H9 (cell line): ENCODE measurements around the gene NEUROG3. TPM values are rescaled to one million over a fixed set of nuclear protein-coding genes. Genes with fewer than 3 reads are reported as not detected.

ENCODE experiments used
- DNase-seq: peaks from one replicate; pipeline ENCODE4 v3.0.0-alpha.2; 2017
- H2AFZ ChIP-seq: one replicate; pipeline ENCODE4 v1.6.1; 2013; ENCODE audit warnings: mild to moderate bottlenecking, low read length, control low read depth, moderate library complexity
- H2AK5ac ChIP-seq: 2 replicates; pipeline ENCODE4 v1.6.1; 2013; ENCODE audit warnings: low read length, control low read depth, mixed read lengths; ENCODE audit not compliant: insufficient read length
- H2BK120ac ChIP-seq: one replicate; pipeline ENCODE4 v1.6.1; 2013; ENCODE audit warnings: low read depth, mild to moderate bottlenecking, low read length, control low read depth, inconsistent platforms; ENCODE audit not compliant: poor library complexity, severe bottlenecking
- H2BK12ac ChIP-seq: 2 replicates; pipeline ENCODE4 v1.6.1; 2013; ENCODE audit warnings: low read length, control low read depth, mixed read lengths, low read depth; ENCODE audit not compliant: insufficient read length
- H2BK15ac ChIP-seq: 2 replicates; pipeline ENCODE4 v1.6.1; 2013; ENCODE audit warnings: low read depth, low read length, control low read depth
- H2BK20ac ChIP-seq: one replicate; pipeline ENCODE4 v1.6.1; 2013; ENCODE audit warnings: low read depth, mild to moderate bottlenecking, low read length, control low read depth, inconsistent platforms; ENCODE audit not compliant: poor library complexity, severe bottlenecking
- H2BK5ac ChIP-seq: 2 replicates; pipeline ENCODE4 v1.6.1; 2013; ENCODE audit warnings: low read length, control low read depth, mixed read lengths; ENCODE audit not compliant: insufficient read length
- H3K14ac ChIP-seq: 2 replicates; pipeline ENCODE4 v1.6.1; 2013; ENCODE audit warnings: low read length, control low read depth; ENCODE audit not compliant: insufficient read depth
- H3K18ac ChIP-seq: 2 replicates; pipeline ENCODE4 v1.6.1; 2013; ENCODE audit warnings: low read depth, mild to moderate bottlenecking, mixed read lengths, low read length, control low read depth; ENCODE audit not compliant: insufficient read length
- H3K23ac ChIP-seq: 2 replicates; pipeline ENCODE4 v1.6.1; 2013; ENCODE audit warnings: low read length, control low read depth, mixed read lengths, low read depth; ENCODE audit not compliant: insufficient read length
- H3K23me2 ChIP-seq: 2 replicates; pipeline ENCODE4 v1.6.1; 2013; ENCODE audit warnings: low read depth, mild to moderate bottlenecking, mixed read lengths, low read length, control low read depth; ENCODE audit not compliant: insufficient read length, poor library complexity, severe bottlenecking
- H3K27ac ChIP-seq: 2 replicates; pipeline ENCODE4 v1.5.1; 2013; ENCODE audit warnings: low read length, control low read depth, mixed read lengths, low read depth; ENCODE audit not compliant: insufficient read length
- H3K27me3 ChIP-seq: 2 replicates; pipeline ENCODE4 v1.6.1; 2013; ENCODE audit warnings: low read length, control low read depth, inconsistent platforms; ENCODE audit not compliant: insufficient read depth
- H3K4ac ChIP-seq: 2 replicates; pipeline ENCODE4 v1.6.1; 2013; ENCODE audit warnings: low read depth, mild to moderate bottlenecking, control low read depth, inconsistent platforms, low read length, moderate library complexity
- H3K4me1 ChIP-seq: 2 replicates; pipeline ENCODE4 v1.6.1; 2013; ENCODE audit warnings: low read length, control low read depth, inconsistent platforms; ENCODE audit not compliant: insufficient read depth
- H3K4me2 ChIP-seq: 2 replicates; pipeline ENCODE4 v1.6.1; 2013; ENCODE audit warnings: low read length, control low read depth, mixed read lengths; ENCODE audit not compliant: insufficient read length, insufficient read depth
- H3K56ac ChIP-seq: 2 replicates; pipeline ENCODE4 v1.6.1; 2013; ENCODE audit warnings: low read depth, mild to moderate bottlenecking, mixed read lengths, low read length, control low read depth; ENCODE audit not compliant: insufficient read length
- H3K79me1 ChIP-seq: 2 replicates; pipeline ENCODE4 v1.6.1; 2013; ENCODE audit warnings: low read depth, mild to moderate bottlenecking, moderate library complexity, low read length, control low read depth, inconsistent platforms; ENCODE audit not compliant: insufficient read depth, poor library complexity, severe bottlenecking
- H3K79me2 ChIP-seq: 2 replicates; pipeline ENCODE4 v1.6.1; 2013; ENCODE audit warnings: low read length, control low read depth, inconsistent platforms; ENCODE audit not compliant: insufficient read depth
- H3K9ac ChIP-seq: 2 replicates; pipeline ENCODE4 v1.6.1; 2013; ENCODE audit warnings: low read length, control low read depth, mixed read lengths; ENCODE audit not compliant: insufficient read length; ENCODE audit errors: extremely low read depth
- H3K9me3 ChIP-seq: one replicate; pipeline ENCODE4 v1.6.1; 2013; ENCODE audit warnings: low read depth, low read length, inconsistent platforms; ENCODE audit not compliant: control insufficient read depth
- H3T11ph ChIP-seq: one replicate; pipeline ENCODE4 v1.6.1; 2013; ENCODE audit warnings: mild to moderate bottlenecking, low read length, control low read depth, inconsistent platforms
- H4K20me1 ChIP-seq: one replicate; pipeline ENCODE4 v1.6.1; 2013; ENCODE audit not compliant: control insufficient read depth, insufficient read length, insufficient read depth
- H4K5ac ChIP-seq: 2 replicates; pipeline ENCODE4 v1.6.1; 2013; ENCODE audit warnings: low read depth, mild to moderate bottlenecking, mixed read lengths, low read length, control low read depth; ENCODE audit not compliant: insufficient read length
- H4K8ac ChIP-seq: replicated peaks from 2 replicates; pipeline ENCODE4 v1.6.1; 2013; ENCODE audit warnings: low read length, control low read depth, mixed read lengths, low read depth; ENCODE audit not compliant: insufficient read length
- H4K91ac ChIP-seq: 2 replicates; pipeline ENCODE4 v1.6.1; 2013; ENCODE audit warnings: low read depth, mild to moderate bottlenecking, moderate library complexity, mixed read lengths, low read length, control low read depth; ENCODE audit not compliant: insufficient read length
- H3K27ac Mint-ChIP-seq, 3 experiments: 2 replicates in 2 of 3; 3 replicates in 1 of 3; pipeline ENCODE4 v1.8.0; 2020 to 2021; ENCODE audit warnings: mixed read lengths in 3 of 3, mild to moderate bottlenecking in 1 of 3, moderate library complexity in 1 of 3
- H3K27me3 Mint-ChIP-seq: 2 replicates; pipeline ENCODE4 v1.8.0; 2021; ENCODE audit warnings: low read depth, mild to moderate bottlenecking, moderate library complexity, mixed read lengths
- H3K36me3 Mint-ChIP-seq, 3 experiments: 2 replicates in 2 of 3; 3 replicates in 1 of 3; pipeline ENCODE4 v1.8.0; 2020 to 2021; ENCODE audit warnings: low read depth in 3 of 3, mixed read lengths in 3 of 3; ENCODE audit not compliant: insufficient read depth in 1 of 3
- H3K4me1 Mint-ChIP-seq, 2 experiments: 2 replicates each; pipeline ENCODE4 v1.8.0; 2020; ENCODE audit warnings: mixed read lengths in 2 of 2
- H3K4me3 Mint-ChIP-seq, 2 experiments: 2 replicates in 1 of 2; 3 replicates in 1 of 2; pipeline ENCODE4 v1.8.0; 2020 to 2021; ENCODE audit warnings: mild to moderate bottlenecking in 2 of 2, mixed read lengths in 2 of 2, moderate library complexity in 1 of 2
- H3K9me3 Mint-ChIP-seq, 2 experiments: 2 replicates in 1 of 2; 3 replicates in 1 of 2; pipeline ENCODE4 v1.8.0; 2020; ENCODE audit warnings: mild to moderate bottlenecking in 2 of 2, mixed read lengths in 2 of 2, moderate library complexity in 1 of 2
- WGBS: extraction: QIAGEN DNeasy Blood & Tissue Kit; methylation state at CpG from one replicate; pipeline ENCODE4 v1.1.7; 2013; ENCODE audit warnings: missing lambda C conversion rate, low lambda C conversion rate, mixed read lengths; ENCODE audit not compliant: insufficient read length; ENCODE audit errors: extremely low coverage; 5-methylcytosine and 5-hydroxymethylcytosine counted together
- total RNA-seq: library from RNA; stranded (reverse); gene quantifications from 2 replicates; pipeline ENCODE4 v1.2.1, GENCODE V29; 2021
- TF ChIP-seq, protein P1 (sequence below): fragments of 200-600 bp; sonication (generic); conservative IDR thresholded peaks from 3 replicates; pipeline ENCODE4 v1.8.0; 2021; ENCODE audit warnings: antibody characterized with exemption, mild to moderate bottlenecking

NEUROG3 gene
- total RNA-seq, 1 experiment from 2014 or later, result not detected

DNA sequence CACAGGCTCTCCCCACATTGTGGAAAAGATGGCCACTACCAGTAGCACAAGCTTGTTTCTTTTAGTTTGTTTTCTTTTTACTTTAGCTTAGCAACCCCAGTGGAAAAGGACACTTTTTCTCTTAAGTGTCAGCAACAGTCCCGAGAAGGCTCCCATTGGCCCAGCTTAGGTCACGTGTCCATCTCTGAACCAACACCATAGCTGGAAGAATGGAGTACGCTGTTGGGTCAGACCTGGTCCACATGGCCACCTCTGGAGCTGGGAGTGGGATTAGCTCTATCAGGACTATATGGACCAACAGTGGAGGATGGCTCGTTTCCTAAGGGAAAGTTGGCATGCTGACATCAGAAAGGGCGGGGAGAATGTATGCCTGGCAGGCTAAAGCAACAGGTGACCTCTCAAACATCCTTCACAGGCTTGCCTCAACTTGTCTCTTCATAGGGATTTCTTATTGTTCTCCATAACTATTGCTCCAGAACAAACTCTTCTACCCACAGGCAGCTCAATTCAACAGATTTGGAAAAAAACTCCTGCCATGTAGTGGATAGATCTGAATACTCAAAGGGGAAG lies 27.6 kb upstream of the NEUROG3 start:
- Histone ChIP-seq H2BK20ac (no peak overlapping the region), H2BK12ac (no peak overlapping the region), H3K27ac (no peak overlapping the region), H3K23ac (no peak overlapping the region), H4K91ac (no peak overlapping the region), H3K9me3 (no peaks in the 10 kb centered on the region), H4K8ac (no peak overlapping the region), H3K18ac (no peak overlapping the region), H3K9ac (no peak overlapping the region), H3K4me1 (no peaks in the 10 kb centered on the region), H3K4ac (no peak overlapping the region), H3K23me2 (no peaks in the 10 kb centered on the region), H3K79me2 (no peaks in the 10 kb centered on the region), H2BK120ac (no peak overlapping the region), H3K56ac (no peak overlapping the region), H2BK15ac (no peak overlapping the region), H2BK5ac (no peak overlapping the region), H3K14ac (no peak overlapping the region), H3K27me3 (no peaks in the 10 kb centered on the region), H3K79me1 (no peaks in the 10 kb centered on the region), H3K4me2 (no peak overlapping the region), H3T11ph (no peak overlapping the region), H2AK5ac (no peak overlapping the region), H4K20me1 (no peaks in the 10 kb centered on the region), H4K5ac (no peak overlapping the region), H2AFZ (no peak overlapping the region)
- Mint-ChIP-seq H3K27ac (no peak overlapping the region), H3K4me3 (no peak overlapping the region), H3K36me3 (no peaks in the 10 kb centered on the region; a peak in 1 of 7 replicates), H3K4me1 (peaks cover 5 to 9% of the 10 kb centered on the region in 2 experiments), H3K9me3 (peaks cover 0 to 10% of the 10 kb centered on the region in 2 experiments; a peak in 2 of 5 replicates), H3K27me3 (peaks cover 39% of the 10 kb centered on the region)
- no peak for DNase-seq
- TF ChIP-seq, protein P1, sequence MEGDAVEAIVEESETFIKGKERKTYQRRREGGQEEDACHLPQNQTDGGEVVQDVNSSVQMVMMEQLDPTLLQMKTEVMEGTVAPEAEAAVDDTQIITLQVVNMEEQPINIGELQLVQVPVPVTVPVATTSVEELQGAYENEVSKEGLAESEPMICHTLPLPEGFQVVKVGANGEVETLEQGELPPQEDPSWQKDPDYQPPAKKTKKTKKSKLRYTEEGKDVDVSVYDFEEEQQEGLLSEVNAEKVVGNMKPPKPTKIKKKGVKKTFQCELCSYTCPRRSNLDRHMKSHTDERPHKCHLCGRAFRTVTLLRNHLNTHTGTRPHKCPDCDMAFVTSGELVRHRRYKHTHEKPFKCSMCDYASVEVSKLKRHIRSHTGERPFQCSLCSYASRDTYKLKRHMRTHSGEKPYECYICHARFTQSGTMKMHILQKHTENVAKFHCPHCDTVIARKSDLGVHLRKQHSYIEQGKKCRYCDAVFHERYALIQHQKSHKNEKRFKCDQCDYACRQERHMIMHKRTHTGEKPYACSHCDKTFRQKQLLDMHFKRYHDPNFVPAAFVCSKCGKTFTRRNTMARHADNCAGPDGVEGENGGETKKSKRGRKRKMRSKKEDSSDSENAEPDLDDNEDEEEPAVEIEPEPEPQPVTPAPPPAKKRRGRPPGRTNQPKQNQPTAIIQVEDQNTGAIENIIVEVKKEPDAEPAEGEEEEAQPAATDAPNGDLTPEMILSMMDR, result no peak
- WGBS, result no CpG with 5 or more reads among the region's 5 CpGs
